ENCODE measurements around the gene CALB2.

CALB2 gene

GRCh38 chr16:71368958-71369357, 10.4 kb downstream of the CALB2 start:
- H3K4me3 ChIP-seq (ENCODE audit: low read depth, low read length), result no peak overlapping the region
- TF ChIP-seq CTCF (IDR thresholded peaks at IDR 0.05; ENCODE audit: low read depth, low read length), result no peak
- in situ Hi-C loops (cut with HindIII; ENCODE audit: low sequenced_read_pairs), result no loop called here
- DNase-seq (ENCODE audit: low read depth, low spot score), result no peak

- no peak for TF ChIP-seq CTCF (IDR thresholded peaks at IDR 0.05; ENCODE audit: low read depth, low read length)
- no peak overlapping the region for H3K4me3 ChIP-seq (ENCODE audit: low read depth, low read length)
- no peak for DNase-seq (ENCODE audit: low read depth, low spot score)
- in situ Hi-C loops (cut with HindIII; ENCODE audit: low sequenced_read_pairs), result no loop called here
Measured at GRCh38 chr16:71369494-71369893, 11.0 kb downstream of the CALB2 start.

- in situ Hi-C loops (cut with HindIII; ENCODE audit: low sequenced_read_pairs), result no loop called here
- no peak for DNase-seq (ENCODE audit: low read depth, low spot score)
- TF ChIP-seq CTCF (IDR thresholded peaks at IDR 0.05; ENCODE audit: low read depth, low read length), result no peak
- no peak overlapping the region for H3K4me3 ChIP-seq (ENCODE audit: low read depth, low read length)
Measured at GRCh38 chr16:71371237-71371636, 12.7 kb downstream of the CALB2 start.

GRCh38 chr16:71373073-71373472, 14.6 kb downstream of the CALB2 start:
- TF ChIP-seq CTCF (IDR thresholded peaks at IDR 0.05; ENCODE audit: low read depth, low read length), result no peak
- in situ Hi-C loops (cut with HindIII; ENCODE audit: low sequenced_read_pairs), result no loop called here
- no peak overlapping the region for H3K4me3 ChIP-seq (ENCODE audit: low read depth, low read length)
- DNase-seq (ENCODE audit: low read depth, low spot score), result peak; percentile 4

- DNase-seq (ENCODE audit: low read depth, low spot score), result no peak
- TF ChIP-seq CTCF (IDR thresholded peaks at IDR 0.05; ENCODE audit: low read depth, low read length), result no peak
- H3K4me3 ChIP-seq (ENCODE audit: low read depth, low read length), result no peak overlapping the region
- in situ Hi-C loops (cut with HindIII; ENCODE audit: low sequenced_read_pairs), result no loop called here
Measured at GRCh38 chr16:71376465-71377157, 18.1 kb downstream of the CALB2 start.

- DNase-seq (ENCODE audit: low read depth, low spot score), result no peak
- H3K4me3 ChIP-seq (ENCODE audit: low read depth, low read length), result no peak overlapping the region
- no peak for TF ChIP-seq CTCF (IDR thresholded peaks at IDR 0.05; ENCODE audit: low read depth, low read length)
- in situ Hi-C loops (cut with HindIII; ENCODE audit: low sequenced_read_pairs), result no loop called here
Measured at GRCh38 chr16:71379711-71380110, 21.2 kb downstream of the CALB2 start.
